Adipocyte (in vitro differentiated cells): Measurements from ENCODE around the gene RNF26.

ENCODE experiments used
- DNase-seq: peaks from one replicate; pipeline ENCODE4 v3.0.0-alpha.2; 2015; ENCODE audit warnings: low read depth
- H3K27me3 ChIP-seq: replicated peaks from 2 replicates; pipeline ENCODE4 v1.7.0; 2013; ENCODE audit warnings: mild to moderate bottlenecking, low read length, moderate library complexity; ENCODE audit not compliant: control insufficient read depth, insufficient read depth
- H3K36me3 ChIP-seq: 2 replicates; pipeline ENCODE4 v1.7.0; 2013; ENCODE audit warnings: low read length, mild to moderate bottlenecking, moderate library complexity; ENCODE audit not compliant: control insufficient read depth, insufficient read depth, severe bottlenecking
- H3K4me1 ChIP-seq: 2 replicates; pipeline ENCODE4 v1.7.0; 2013; ENCODE audit warnings: mild to moderate bottlenecking, low read length, moderate library complexity; ENCODE audit not compliant: control insufficient read depth, insufficient read depth
- H3K4me3 ChIP-seq: 2 replicates; pipeline ENCODE4 v1.7.0; 2013; ENCODE audit warnings: mild to moderate bottlenecking, low read length, moderate library complexity
- H3K9ac ChIP-seq: 2 replicates; pipeline ENCODE4 v1.7.0; 2013; ENCODE audit warnings: mild to moderate bottlenecking, low read length, moderate library complexity
- H3K9me3 ChIP-seq: 2 replicates; pipeline ENCODE4 v1.7.0; 2013; ENCODE audit warnings: mild to moderate bottlenecking, low read length, moderate library complexity; ENCODE audit not compliant: control insufficient read depth

RNF26 gene

DNA sequence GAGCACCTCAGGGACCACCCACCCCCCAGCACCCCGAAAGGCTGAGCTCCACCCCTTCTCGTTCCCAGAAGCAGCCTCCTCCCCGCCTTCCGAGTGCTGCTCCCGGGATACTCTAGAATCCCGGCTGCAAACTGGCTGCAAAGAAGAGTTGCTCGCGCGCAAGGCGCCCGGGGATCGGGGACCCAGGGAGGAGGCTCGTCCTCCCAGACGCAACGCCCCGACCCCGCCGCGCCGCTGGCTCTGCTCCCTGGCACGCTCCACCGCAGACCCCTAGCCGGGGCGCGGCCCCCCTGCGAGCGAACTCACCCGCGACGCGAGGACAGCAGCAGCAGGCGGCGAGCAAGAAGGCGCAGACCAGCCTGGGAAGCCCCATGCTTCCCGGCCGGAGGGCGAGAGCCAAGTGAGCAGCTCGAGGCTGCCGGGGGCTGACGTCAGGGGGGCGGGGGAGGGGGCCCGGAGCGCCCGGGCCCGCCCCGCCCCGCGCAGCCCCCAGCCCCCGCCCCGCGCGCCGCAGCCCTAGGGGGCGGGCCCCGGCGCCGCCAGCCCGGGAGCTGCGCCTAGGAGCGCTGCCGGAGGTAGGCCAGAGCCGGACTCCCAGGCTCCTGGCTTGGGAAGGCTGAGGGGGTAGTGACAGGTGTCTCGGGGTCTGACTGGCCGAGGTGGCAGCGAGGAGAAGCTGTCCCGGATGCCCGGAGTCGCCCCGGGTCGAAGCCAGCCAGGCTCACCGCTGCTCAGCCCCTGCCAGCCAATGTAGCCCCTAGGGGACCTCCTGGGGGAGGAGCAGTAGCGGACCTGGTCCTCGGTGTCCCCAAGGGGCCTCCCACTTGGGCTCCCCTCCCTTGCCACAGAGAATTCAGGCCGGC lies 17.4 kb upstream of the RNF26 start, which contains the start of gene MCAM:
Gene MCAM (minus strand): TSS at position 402 of the 863 bp plus-strand sequence. CDS start 29 bp downstream, at position 373.
- H3K4me1 ChIP-seq, result peaks cover 30% of the 10 kb centered on the region
- H3K9ac ChIP-seq, result peak within 1 kb of the TSS; percentile 88
- peak; percentile 54 for DNase-seq
- H3K36me3 ChIP-seq, result peaks cover 28% of the 10 kb centered on the region
- H3K4me3 ChIP-seq, result peak within 1 kb of the TSS; percentile 82
- H3K9me3 ChIP-seq, result no peaks in the 10 kb centered on the region
- peaks cover 8% of the 10 kb centered on the region for H3K27me3 ChIP-seq

DNA sequence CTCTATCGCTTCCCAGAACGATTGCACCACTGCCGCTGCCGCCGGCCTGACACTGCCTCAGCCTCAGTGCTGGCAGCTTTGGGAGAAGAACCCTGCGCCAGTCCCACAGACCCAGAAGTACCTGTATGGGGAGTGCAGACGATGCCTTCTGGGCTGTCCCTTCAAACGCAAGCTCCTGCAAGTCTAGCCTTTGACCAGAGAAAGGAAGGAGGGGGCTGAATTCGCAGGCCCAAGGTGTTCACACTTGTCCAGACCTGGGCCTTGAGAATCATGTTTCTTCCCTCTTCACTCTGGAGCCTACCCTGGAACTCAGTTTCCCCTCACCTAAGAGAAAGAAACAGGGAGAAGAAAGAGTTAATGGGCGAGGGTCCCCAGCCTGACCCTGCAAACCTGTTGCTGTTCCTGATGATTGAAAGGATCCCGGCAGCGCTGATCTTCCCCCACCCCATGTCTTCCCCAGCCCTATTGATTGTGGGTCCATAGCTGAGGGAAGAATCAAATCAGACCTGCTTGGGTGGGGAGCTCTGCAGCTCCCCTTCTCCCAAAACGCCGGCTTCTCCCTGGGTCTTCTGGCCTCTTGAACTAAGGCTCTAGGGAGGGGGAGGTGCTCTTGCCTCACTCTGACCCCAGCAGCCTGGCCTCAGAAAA lies 16.6 kb upstream of the RNF26 start:
- H3K36me3 ChIP-seq, result peaks cover 20% of the 10 kb centered on the region
- H3K4me3 ChIP-seq, result no peak overlapping the region
- DNase-seq, result no peak
- H3K4me1 ChIP-seq, result peaks cover 30% of the 10 kb centered on the region
- H3K9ac ChIP-seq, result peak overlapping the region; percentile 61
- no peaks in the 10 kb centered on the region for H3K9me3 ChIP-seq
- H3K27me3 ChIP-seq, result peaks cover 8% of the 10 kb centered on the region

DNA sequence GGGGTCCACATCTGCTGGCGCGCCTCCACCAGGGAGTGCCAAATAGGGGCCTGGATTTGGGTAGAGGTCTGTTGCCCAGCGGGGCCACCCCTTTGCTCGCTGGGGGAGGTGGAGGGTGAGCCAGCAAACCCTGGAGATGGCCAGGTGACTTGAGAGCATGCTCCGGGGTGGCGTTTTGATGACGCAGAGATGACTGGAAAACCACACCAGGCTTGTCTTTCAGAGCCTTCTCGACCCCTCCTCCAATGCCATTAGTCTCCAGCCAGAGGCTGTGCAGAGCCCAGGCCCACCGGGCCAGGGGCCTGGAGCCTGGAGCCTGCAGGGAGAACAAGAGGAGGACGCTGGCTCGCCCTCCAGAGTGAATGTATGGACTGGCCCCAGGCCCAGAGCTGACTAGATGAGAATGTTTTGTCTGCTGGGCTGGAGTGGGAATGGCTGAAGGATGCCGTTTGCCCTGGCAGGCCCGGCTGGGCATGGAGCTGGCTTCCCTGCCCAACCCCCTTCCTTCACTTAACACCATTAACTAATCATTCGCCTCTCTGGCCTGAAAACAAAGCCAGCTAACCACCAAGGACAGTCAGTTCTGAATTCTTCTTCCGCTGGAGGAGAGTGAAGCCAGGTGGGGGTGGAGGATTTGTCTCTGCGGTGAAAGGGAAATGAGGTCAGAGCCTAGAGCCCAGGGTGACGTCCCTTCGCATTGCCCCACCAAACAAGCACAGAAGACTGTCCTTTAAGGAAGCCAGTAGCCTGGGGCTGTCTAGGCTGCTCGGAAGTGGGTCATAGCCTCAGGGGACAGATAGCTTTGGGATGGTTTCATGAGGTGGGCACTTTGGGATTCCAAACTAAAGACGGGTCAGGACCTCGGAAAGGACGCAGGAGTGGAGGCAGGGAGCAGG lies 15.8 kb upstream of the RNF26 start:
- Histone ChIP-seq H3K36me3 (peaks cover 12% of the 10 kb centered on the region), H3K9ac (no peak overlapping the region), H3K9me3 (no peaks in the 10 kb centered on the region), H3K27me3 (peaks cover 8% of the 10 kb centered on the region), H3K4me3 (no peak overlapping the region), H3K4me1 (peaks cover 30% of the 10 kb centered on the region)
- DNase-seq, result no peak

DNA sequence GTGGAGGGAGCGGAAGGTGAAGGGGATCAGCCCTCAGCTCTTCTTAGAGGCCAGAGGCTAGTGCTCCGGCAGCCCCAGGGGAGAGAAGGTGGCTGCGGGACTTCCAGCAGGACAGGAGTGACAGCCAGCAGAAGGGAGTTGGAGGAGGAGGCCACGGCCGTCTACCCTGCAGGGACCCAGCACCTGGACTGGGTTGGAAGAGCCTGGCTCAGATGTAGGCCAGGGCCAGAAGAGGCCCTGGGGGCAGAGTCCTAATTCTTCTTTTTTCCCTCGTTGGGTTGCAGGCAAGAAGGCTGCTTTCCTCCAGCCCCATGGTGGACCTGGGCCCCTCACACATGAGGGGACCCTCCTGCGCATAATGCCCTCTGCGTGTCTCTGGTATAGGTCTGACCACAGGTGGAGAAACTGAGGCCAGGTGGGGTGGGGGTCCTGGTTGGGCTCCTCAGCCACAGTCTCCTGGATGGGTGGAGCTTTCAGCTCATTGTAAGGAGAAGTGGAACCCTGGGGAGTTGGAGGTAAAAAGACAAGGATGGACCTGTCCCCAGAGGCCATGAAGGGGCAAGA lies 15.1 kb upstream of the RNF26 start:
- Histone ChIP-seq H3K36me3 (peaks cover 6% of the 10 kb centered on the region), H3K9ac (no peak overlapping the region), H3K27me3 (peaks cover 8% of the 10 kb centered on the region), H3K4me3 (no peak overlapping the region), H3K4me1 (peaks cover 30% of the 10 kb centered on the region), H3K9me3 (no peaks in the 10 kb centered on the region)
- DNase-seq, result no peak

DNA sequence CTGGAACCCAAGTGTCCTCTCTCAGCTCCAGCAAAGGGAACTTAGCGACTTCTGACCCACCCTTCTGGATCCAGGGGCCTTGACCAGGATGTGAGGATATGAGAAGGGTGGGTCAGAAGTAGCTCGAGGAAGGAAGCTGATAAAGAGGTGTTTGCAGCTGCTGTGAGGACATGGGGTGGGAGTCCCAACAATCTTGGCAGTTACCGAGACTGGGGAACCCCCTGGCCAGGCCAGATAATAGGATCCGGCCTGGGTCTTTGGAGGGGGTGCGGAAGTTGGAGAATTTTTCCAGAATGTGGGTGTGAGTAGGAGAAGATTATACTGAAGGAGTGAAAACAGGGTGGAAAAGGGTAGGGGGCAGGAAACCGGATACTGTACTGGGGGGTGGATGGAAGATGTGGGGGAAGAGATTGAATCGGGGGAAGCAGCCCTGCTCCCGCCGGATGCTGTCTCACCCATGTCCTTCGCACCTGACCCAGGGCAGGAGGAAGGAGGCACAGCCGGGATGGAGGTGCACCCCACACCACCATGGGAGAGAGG lies 14.6 kb upstream of the RNF26 start:
- Histone ChIP-seq H3K36me3 (peaks cover under 1% of the 10 kb centered on the region), H3K4me3 (no peak overlapping the region), H3K9ac (no peak overlapping the region), H3K27me3 (peaks cover 8% of the 10 kb centered on the region), H3K9me3 (no peaks in the 10 kb centered on the region), H3K4me1 (peaks cover 30% of the 10 kb centered on the region)
- DNase-seq, result no peak

DNA sequence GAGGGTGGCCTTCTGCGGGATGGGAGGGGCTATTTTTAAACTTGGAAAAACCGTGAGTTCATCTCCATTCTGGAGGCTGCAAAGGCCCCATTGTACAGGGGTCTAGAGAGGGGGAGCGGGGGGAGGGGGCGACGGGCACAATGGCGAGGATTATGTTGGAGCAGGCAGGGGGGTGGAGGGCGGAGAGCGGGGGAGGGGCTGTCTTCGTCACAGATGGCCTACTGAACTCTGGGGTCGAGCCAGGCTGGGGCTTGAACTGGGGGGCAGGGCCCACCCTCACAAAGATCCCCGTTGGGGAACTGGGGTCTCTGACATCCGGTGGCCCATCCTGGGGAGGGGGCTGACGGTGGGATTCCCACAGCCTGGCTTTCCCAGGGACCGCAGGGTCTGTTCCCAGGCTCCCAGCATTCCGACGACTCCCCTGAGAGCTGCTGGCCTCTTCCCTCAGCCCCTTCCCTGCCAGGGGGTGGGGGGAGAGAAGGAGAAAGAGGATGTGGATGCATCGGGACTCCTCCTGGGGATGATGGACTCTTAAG lies 14.0 kb upstream of the RNF26 start:
- no peak for DNase-seq
- Histone ChIP-seq H3K9ac (peak overlapping the region; percentile 84), H3K4me3 (peak overlapping the region; percentile 74), H3K36me3 (no peaks in the 10 kb centered on the region), H3K27me3 (peaks cover 5% of the 10 kb centered on the region), H3K9me3 (no peaks in the 10 kb centered on the region), H3K4me1 (peaks cover 29% of the 10 kb centered on the region)

DNA sequence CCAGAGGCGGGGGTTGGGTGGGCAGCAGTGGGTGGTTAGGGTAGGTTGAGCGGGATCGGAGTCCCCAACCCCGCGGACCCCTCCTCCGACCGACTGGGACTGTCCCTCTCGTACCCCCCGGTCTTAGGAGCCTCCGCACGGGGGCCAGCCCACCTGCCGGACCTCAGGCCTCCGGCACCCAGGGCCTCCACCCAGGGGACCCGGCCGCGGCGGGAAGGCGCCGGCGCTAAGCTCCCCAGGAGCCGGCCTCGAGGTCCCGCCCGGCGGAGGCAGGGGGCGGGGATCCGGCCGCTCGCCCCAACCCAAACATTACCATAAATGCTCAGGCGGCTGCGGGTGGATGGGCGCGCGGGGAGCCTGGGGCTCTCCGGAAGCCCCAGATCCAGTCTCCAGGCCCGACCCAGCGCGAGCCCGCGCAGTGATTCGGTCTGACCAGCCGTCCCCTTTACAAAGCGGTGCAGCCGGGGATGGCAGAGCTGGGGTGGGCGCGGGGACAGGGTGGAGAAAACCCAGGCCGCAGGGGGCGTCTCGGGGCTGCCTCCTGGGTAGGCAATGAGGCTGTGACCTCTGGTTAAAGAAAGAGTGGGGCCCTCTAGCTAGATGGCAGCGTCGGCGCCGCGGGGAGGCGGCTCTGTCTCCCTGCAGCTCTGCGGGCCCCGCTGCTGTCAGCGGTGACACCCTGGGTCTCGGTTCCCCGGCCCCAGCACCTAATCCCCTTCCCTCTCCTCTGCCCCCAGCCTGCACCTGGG lies 13.4 kb upstream of the RNF26 start:
- Histone ChIP-seq H3K9me3 (no peaks in the 10 kb centered on the region), H3K27me3 (no peaks in the 10 kb centered on the region), H3K4me1 (peaks cover 23% of the 10 kb centered on the region), H3K36me3 (no peaks in the 10 kb centered on the region), H3K9ac (peak overlapping the region; percentile 84), H3K4me3 (peak overlapping the region; percentile 74)
- peak; percentile 65 for DNase-seq

DNA sequence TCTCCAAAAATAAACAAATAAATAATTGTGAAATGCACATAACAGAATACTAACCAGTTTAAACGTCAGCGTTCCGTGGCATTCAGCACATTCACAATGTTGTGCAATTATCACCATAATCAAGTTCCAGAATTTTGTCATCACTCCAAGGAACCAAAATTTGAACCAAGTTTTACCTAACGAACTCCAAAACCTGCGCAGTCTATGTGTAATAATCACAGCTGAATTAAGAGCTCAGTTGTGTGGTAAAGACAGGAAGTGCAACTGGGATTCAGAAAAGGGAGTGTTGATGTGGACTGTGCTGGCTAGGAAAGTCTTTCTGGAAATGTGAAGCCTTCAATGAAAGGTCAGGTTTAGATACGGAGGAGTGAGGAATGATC lies 12.0 kb upstream of the RNF26 start:
- Histone ChIP-seq H3K9ac (no peak overlapping the region), H3K9me3 (no peaks in the 10 kb centered on the region)

DNA sequence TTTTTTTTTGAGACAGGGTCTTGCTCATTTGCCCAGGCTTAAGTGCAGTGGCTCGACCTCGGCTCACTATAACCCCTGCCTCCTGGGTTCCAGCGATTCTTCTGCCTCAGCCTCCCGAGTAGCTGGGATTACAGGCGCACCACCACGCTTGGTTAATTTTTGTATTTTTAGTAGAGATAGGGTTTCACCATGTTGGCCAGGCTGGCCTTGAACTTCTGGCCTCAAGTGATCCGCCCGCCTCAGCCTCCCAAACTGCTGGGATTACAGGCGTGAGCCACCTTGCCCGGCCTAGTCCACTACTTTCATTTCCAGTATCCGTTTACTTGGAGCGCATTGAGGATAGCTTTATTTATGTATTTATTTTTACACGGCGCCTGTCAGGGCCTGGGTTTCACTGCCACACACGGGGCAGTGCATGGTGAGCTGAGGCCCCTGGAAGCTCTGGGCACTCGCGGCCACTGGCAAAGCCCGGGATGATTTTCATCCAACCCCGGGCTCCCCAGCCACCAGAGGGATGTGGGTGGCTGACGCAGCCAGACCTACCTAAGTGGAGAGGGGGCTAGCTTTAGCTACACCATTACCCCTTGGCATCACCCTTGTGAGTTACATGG lies 11.3 kb upstream of the RNF26 start:
- no peak for DNase-seq
- no peak overlapping the region for H3K9ac ChIP-seq

More for the DNA sequence above, 12.0 kb upstream of the RNF26 start:
- no peak for DNase-seq
- Histone ChIP-seq H3K4me1 (peaks cover 21% of the 10 kb centered on the region), H3K27me3 (no peaks in the 10 kb centered on the region), H3K36me3 (no peaks in the 10 kb centered on the region), H3K4me3 (no peak overlapping the region)

More for the DNA sequence above, 11.3 kb upstream of the RNF26 start:
- no peaks in the 10 kb centered on the region for H3K36me3 ChIP-seq
- no peaks in the 10 kb centered on the region for H3K27me3 ChIP-seq
- H3K4me3 ChIP-seq, result no peak overlapping the region
- H3K9me3 ChIP-seq, result no peaks in the 10 kb centered on the region
- H3K4me1 ChIP-seq, result peaks cover 15% of the 10 kb centered on the region
